ENCODE measurements around the gene CCDC90B.
A peak's percentile ranks its signal among the peaks of the same experiment; 100 is the strongest.
"Not testable (repeated sequence)": the region's sequence is repeated elsewhere in the genome, so short reads cannot be mapped to it uniquely, and the experiment has no call there.

CCDC90B gene

DNA sequence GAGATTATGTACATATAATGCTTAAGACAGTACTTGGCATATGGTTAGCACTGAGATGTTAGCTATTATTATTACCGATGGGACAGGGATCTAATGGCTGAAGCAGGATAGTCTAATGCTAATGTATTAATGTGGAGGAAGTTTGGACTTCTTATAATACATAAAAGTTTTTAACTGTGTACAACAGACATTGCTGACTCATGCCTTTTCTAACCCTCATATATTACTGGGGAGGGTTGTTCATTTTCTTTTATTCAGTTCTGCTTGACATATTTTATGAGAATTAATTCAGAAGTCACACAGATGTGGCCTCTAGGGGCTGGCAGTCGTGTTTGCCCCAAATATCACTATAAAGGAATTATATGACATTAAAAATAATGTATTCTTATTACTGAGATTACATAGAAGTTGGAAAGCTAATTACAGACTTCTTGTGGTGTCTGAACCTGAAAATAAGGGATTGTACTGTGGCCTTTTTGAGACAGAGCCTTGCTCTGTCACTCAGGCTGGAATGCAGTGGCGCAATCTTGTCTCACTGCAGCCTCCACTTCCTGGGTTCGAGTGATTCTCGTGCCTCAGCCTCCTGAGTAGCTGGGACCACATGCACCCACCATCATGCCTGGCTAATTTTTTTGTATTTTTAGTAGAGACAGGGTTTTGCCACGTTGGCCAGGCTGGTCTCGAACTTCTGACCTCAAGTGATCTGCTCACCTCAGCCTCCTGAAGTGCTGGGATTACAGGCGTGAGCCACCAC, 10.1 kb downstream of the CCDC90B start:
- no peak overlapping the region for H3K27ac ChIP-seq (ENCODE audit: low read depth, low read length)
- peaks cover 2% of the 10 kb centered on the region for H3K36me3 ChIP-seq (ENCODE audit: control insufficient read depth, insufficient read depth, low read length)
- H3K4ac ChIP-seq (ENCODE audit: low read depth, low read length) = no peak overlapping the region
- no peak overlapping the region for H3K18ac ChIP-seq (ENCODE audit: low read length)
- H2BK120ac ChIP-seq (ENCODE audit: low read depth, low read length) = no peak overlapping the region
- no peaks in the 10 kb centered on the region for H3K79me1 ChIP-seq (ENCODE audit: low read length)
- H3K79me2 ChIP-seq (ENCODE audit: control insufficient read depth, insufficient read depth, low read length) = no peaks in the 10 kb centered on the region
- no peaks in the 10 kb centered on the region for H3K4me1 ChIP-seq (ENCODE audit: control insufficient read depth, low read depth, low read length)
- no peak overlapping the region for H3K56ac ChIP-seq (ENCODE audit: low read length)
- H4K5ac ChIP-seq (ENCODE audit: low read length) = no peak overlapping the region
- DNase-seq = no peak
- no peaks in the 10 kb centered on the region for H3K27me3 ChIP-seq (ENCODE audit: insufficient read depth, low read length, poor library complexity)
- no CpG with 5 or more reads among the region's 8 CpGs for WGBS (ENCODE audit: extremely low coverage, insufficient coverage, low lambda C conversion rate)
- H3K4me2 ChIP-seq (ENCODE audit: low read length) = no peak overlapping the region
- no peak overlapping the region for H2AK5ac ChIP-seq (ENCODE audit: low read length)
- H3K23ac ChIP-seq (ENCODE audit: low read length) = no peak overlapping the region
- H2BK5ac ChIP-seq (ENCODE audit: low read length) = no peak overlapping the region
- no peak overlapping the region for H4K8ac ChIP-seq (ENCODE audit: low read depth, low read length)
- H3K9ac ChIP-seq (ENCODE audit: low read length) = no peak overlapping the region
- H2BK15ac ChIP-seq (replicated peaks; ENCODE audit: low read depth) = no peak overlapping the region
- no peak overlapping the region for H3K4me3 ChIP-seq (ENCODE audit: low read length)

DNA sequence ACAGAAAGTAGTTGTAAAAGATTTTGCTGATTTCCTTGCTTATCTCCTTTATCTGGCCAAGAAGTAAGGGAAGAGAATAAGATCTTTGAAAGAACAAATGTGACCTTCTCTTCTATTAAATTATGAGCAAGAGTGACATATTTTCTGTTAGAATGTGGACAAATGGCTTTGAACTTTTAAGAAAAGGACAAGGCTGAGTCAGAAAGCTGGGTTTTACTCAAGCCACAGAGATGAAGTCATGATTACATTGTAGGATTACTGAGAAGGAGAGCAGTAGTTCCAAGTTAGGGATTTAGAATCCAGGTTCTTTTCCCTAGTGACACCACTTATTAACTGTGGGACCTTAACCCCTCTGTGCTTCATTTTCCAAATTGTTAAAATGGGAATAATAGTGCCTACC, 13.5 kb downstream of the CCDC90B start:
- no peaks in the 10 kb centered on the region for H3K79me1 ChIP-seq (ENCODE audit: low read length)
- H2BK5ac ChIP-seq (ENCODE audit: low read length) = no peak overlapping the region
- H4K5ac ChIP-seq (ENCODE audit: low read length) = no peak overlapping the region
- no peaks in the 10 kb centered on the region for H3K79me2 ChIP-seq (ENCODE audit: control insufficient read depth, insufficient read depth, low read length)
- no peak overlapping the region for H3K4me2 ChIP-seq (ENCODE audit: low read length)
- H2BK15ac ChIP-seq (replicated peaks; ENCODE audit: low read depth) = no peak overlapping the region
- no peak overlapping the region for H3K18ac ChIP-seq (ENCODE audit: low read length)
- no peak overlapping the region for H3K4me3 ChIP-seq (ENCODE audit: low read length)
- H3K56ac ChIP-seq (ENCODE audit: low read length) = no peak overlapping the region
- no peak overlapping the region for H3K9ac ChIP-seq (ENCODE audit: low read length)
- H3K27ac ChIP-seq (ENCODE audit: low read depth, low read length) = no peak overlapping the region
- no peak for DNase-seq
- no peaks in the 10 kb centered on the region for H3K4me1 ChIP-seq (ENCODE audit: control insufficient read depth, low read depth, low read length)
- H2AK5ac ChIP-seq (ENCODE audit: low read length) = no peak overlapping the region
- H3K23ac ChIP-seq (ENCODE audit: low read length) = no peak overlapping the region
- no peak overlapping the region for H4K8ac ChIP-seq (ENCODE audit: low read depth, low read length)
- H3K4ac ChIP-seq (ENCODE audit: low read depth, low read length) = no peak overlapping the region
- H2BK120ac ChIP-seq (ENCODE audit: low read depth, low read length) = no peak overlapping the region
- peaks cover 2% of the 10 kb centered on the region for H3K36me3 ChIP-seq (ENCODE audit: control insufficient read depth, insufficient read depth, low read length)
- no peaks in the 10 kb centered on the region for H3K27me3 ChIP-seq (ENCODE audit: insufficient read depth, low read length, poor library complexity)

DNA sequence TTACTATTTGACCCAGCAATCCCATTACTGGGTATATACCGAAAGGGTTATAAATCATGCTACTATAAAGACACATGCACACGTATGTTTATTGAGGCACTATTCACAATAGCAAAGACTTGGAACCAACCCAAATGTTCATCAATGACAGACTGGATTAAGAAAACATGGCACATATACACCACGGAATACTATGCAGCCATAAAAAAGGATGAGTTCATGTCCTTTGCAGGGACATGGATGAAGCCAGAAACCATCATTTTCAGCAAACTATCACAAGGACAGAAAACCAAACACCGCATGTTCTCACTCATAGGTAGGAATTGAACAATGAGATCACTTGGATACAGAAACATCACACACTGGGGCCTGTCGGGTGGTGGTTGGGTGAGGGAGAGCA, 14.4 kb downstream of the CCDC90B start:
- H2BK120ac ChIP-seq (ENCODE audit: low read depth, low read length); H2AK5ac ChIP-seq (ENCODE audit: low read length); H4K5ac ChIP-seq (ENCODE audit: low read length); H3K79me2 ChIP-seq (ENCODE audit: control insufficient read depth, insufficient read depth, low read length); H3K4me3 ChIP-seq (ENCODE audit: low read length); H3K9ac ChIP-seq (ENCODE audit: low read length); H2BK5ac ChIP-seq (ENCODE audit: low read length); H3K56ac ChIP-seq (ENCODE audit: low read length); H3K4ac ChIP-seq (ENCODE audit: low read depth, low read length); H4K8ac ChIP-seq (ENCODE audit: low read depth, low read length); H3K79me1 ChIP-seq (ENCODE audit: low read length); H3K27ac ChIP-seq (ENCODE audit: low read depth, low read length); DNase-seq; H3K4me2 ChIP-seq (ENCODE audit: low read length); H3K36me3 ChIP-seq (ENCODE audit: control insufficient read depth, insufficient read depth, low read length); H2BK15ac ChIP-seq (replicated peaks; ENCODE audit: low read depth); H3K18ac ChIP-seq (ENCODE audit: low read length); H3K27me3 ChIP-seq (ENCODE audit: insufficient read depth, low read length, poor library complexity); H3K23ac ChIP-seq (ENCODE audit: low read length); H3K4me1 ChIP-seq (ENCODE audit: control insufficient read depth, low read depth, low read length): not testable (repeated sequence)
- no CpG with 5 or more reads among the region's 5 CpGs for WGBS (ENCODE audit: extremely low coverage, insufficient coverage, low lambda C conversion rate)

DNA sequence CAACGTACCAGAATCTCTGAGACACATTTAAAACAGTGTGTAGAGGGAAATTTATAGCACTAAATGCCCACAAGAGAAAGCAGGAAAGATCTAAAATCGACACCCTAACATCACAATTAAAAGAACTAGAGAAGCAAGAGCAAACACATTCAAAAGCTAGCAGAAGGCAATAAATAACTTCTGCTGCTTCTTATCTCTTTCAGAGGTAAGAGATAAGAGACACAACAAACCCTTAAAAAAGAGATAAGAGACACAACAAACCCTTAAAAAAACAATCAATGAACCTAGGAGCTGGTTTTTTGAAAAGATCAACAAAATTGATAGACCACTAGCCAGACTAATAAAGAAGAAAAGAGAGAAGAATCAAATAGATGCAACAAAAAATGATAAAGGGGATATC, 17.1 kb downstream of the CCDC90B start:
- not testable (repeated sequence) for H3K36me3 ChIP-seq (ENCODE audit: control insufficient read depth, insufficient read depth, low read length); H3K4ac ChIP-seq (ENCODE audit: low read depth, low read length)
- no CpG with 5 or more reads among the region's 2 CpGs for WGBS (ENCODE audit: extremely low coverage, insufficient coverage, low lambda C conversion rate)

DNA sequence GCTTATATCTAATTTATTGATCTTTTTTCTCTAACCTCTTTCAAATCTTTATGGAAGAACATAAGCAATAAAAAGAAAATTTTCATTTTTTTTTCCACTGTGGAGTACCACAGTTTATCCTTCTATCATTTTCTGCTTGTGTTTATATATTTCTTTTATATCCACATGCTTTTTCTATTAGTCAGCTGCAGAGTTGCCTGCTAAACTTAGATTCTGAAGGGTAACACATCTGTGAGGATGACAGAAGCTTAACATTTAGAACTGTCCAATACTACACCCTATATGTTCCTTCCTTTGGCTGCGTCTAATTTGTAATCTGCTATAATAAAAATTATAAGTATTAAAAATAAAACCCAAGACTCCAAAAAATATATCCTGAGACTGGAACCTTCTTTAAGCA, 20.8 kb downstream of the CCDC90B start:
- Histone ChIP-seq H3K23ac (ENCODE audit: low read length) (no peak overlapping the region), H3K4me2 (ENCODE audit: low read length) (no peak overlapping the region), H3K36me3 (ENCODE audit: control insufficient read depth, insufficient read depth, low read length) (peaks cover 1% of the 10 kb centered on the region), H3K27ac (ENCODE audit: low read depth, low read length) (no peak overlapping the region), H4K8ac (ENCODE audit: low read depth, low read length) (no peak overlapping the region), H2BK15ac (replicated peaks; ENCODE audit: low read depth) (no peak overlapping the region), H3K27me3 (ENCODE audit: insufficient read depth, low read length, poor library complexity) (no peaks in the 10 kb centered on the region), H3K18ac (ENCODE audit: low read length) (no peak overlapping the region), H3K56ac (ENCODE audit: low read length) (no peak overlapping the region), H4K5ac (ENCODE audit: low read length) (no peak overlapping the region), H3K4me1 (ENCODE audit: control insufficient read depth, low read depth, low read length) (no peaks in the 10 kb centered on the region), H2BK5ac (ENCODE audit: low read length) (no peak overlapping the region), H3K9ac (ENCODE audit: low read length) (no peak overlapping the region), H3K79me1 (ENCODE audit: low read length) (no peaks in the 10 kb centered on the region), H3K4me3 (ENCODE audit: low read length) (no peak overlapping the region), H3K4ac (ENCODE audit: low read depth, low read length) (no peak overlapping the region), H2BK120ac (ENCODE audit: low read depth, low read length) (no peak overlapping the region), H3K79me2 (ENCODE audit: control insufficient read depth, insufficient read depth, low read length) (no peaks in the 10 kb centered on the region), H2AK5ac (ENCODE audit: low read length) (no peak overlapping the region)
- DNase-seq = no peak
- WGBS (ENCODE audit: extremely low coverage, insufficient coverage, low lambda C conversion rate) = no CpG with 5 or more reads among the region's 1 CpG

More for the DNA sequence above, 17.1 kb downstream of the CCDC90B start:
- H3K4me2 ChIP-seq (ENCODE audit: low read length); H2AK5ac ChIP-seq (ENCODE audit: low read length); H2BK5ac ChIP-seq (ENCODE audit: low read length); H3K9ac ChIP-seq (ENCODE audit: low read length); H4K8ac ChIP-seq (ENCODE audit: low read depth, low read length); H3K79me2 ChIP-seq (ENCODE audit: control insufficient read depth, insufficient read depth, low read length); H3K4me1 ChIP-seq (ENCODE audit: control insufficient read depth, low read depth, low read length); H3K4me3 ChIP-seq (ENCODE audit: low read length); H2BK15ac ChIP-seq (replicated peaks; ENCODE audit: low read depth); H4K5ac ChIP-seq (ENCODE audit: low read length); H3K23ac ChIP-seq (ENCODE audit: low read length); H3K79me1 ChIP-seq (ENCODE audit: low read length); H3K27ac ChIP-seq (ENCODE audit: low read depth, low read length); H3K27me3 ChIP-seq (ENCODE audit: insufficient read depth, low read length, poor library complexity); H3K56ac ChIP-seq (ENCODE audit: low read length); H3K18ac ChIP-seq (ENCODE audit: low read length); H2BK120ac ChIP-seq (ENCODE audit: low read depth, low read length): not testable (repeated sequence)
- peak; percentile 65 for DNase-seq

DNA sequence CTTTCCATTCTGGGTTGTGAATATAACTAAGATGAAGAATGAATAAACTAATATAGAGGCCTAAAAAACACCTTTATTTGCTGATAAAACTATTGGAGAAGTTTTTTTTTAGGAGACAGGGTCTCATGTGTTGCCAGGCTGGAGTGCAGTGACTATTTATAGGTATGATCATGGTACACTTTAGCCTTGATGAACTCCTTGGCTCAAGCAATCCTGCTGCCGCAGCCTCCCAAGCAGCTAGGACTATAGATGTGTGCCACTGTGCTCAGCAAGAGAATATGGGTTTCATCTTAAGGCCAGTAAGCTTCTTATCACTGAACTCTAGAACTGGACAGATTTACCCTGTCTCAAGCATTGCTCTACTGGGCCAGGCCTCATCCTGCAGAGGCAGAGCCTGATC, 26.6 kb downstream of the CCDC90B start:
- H3K18ac ChIP-seq (ENCODE audit: low read length) = no peak overlapping the region
- DNase-seq = no peak
- H2BK15ac ChIP-seq (replicated peaks; ENCODE audit: low read depth) = no peak overlapping the region
- H3K4me2 ChIP-seq (ENCODE audit: low read length) = no peak overlapping the region
- H2BK120ac ChIP-seq (ENCODE audit: low read depth, low read length) = no peak overlapping the region
- no peak overlapping the region for H3K23ac ChIP-seq (ENCODE audit: low read length)
- H4K5ac ChIP-seq (ENCODE audit: low read length) = no peak overlapping the region
- H3K4me1 ChIP-seq (ENCODE audit: control insufficient read depth, low read depth, low read length) = no peaks in the 10 kb centered on the region
- WGBS (ENCODE audit: extremely low coverage, insufficient coverage, low lambda C conversion rate) = no CpG with 5 or more reads among the region's 1 CpG
- no peak overlapping the region for H4K8ac ChIP-seq (ENCODE audit: low read depth, low read length)
- no peak overlapping the region for H2BK5ac ChIP-seq (ENCODE audit: low read length)
- peaks cover 3% of the 10 kb centered on the region for H3K36me3 ChIP-seq (ENCODE audit: control insufficient read depth, insufficient read depth, low read length)
- no peaks in the 10 kb centered on the region for H3K79me2 ChIP-seq (ENCODE audit: control insufficient read depth, insufficient read depth, low read length)
- no peak overlapping the region for H3K27ac ChIP-seq (ENCODE audit: low read depth, low read length)
- no peak overlapping the region for H3K56ac ChIP-seq (ENCODE audit: low read length)
- no peaks in the 10 kb centered on the region for H3K79me1 ChIP-seq (ENCODE audit: low read length)
- no peak overlapping the region for H3K4ac ChIP-seq (ENCODE audit: low read depth, low read length)
- no peak overlapping the region for H3K9ac ChIP-seq (ENCODE audit: low read length)
- H3K4me3 ChIP-seq (ENCODE audit: low read length) = no peak overlapping the region
- no peak overlapping the region for H2AK5ac ChIP-seq (ENCODE audit: low read length)
- H3K27me3 ChIP-seq (ENCODE audit: insufficient read depth, low read length, poor library complexity) = no peaks in the 10 kb centered on the region

Measured in mesendoderm (in vitro differentiated cells).